Ecto neural progenitor cell (in vitro differentiated cells): Measurements from ENCODE around the gene TMEM161A.

Source experiments
- DNase-seq: peaks from one replicate; pipeline ENCODE4 v3.0.0-alpha.2; 2018; ENCODE audit warnings: low spot score

The TMEM161A gene

DNA sequence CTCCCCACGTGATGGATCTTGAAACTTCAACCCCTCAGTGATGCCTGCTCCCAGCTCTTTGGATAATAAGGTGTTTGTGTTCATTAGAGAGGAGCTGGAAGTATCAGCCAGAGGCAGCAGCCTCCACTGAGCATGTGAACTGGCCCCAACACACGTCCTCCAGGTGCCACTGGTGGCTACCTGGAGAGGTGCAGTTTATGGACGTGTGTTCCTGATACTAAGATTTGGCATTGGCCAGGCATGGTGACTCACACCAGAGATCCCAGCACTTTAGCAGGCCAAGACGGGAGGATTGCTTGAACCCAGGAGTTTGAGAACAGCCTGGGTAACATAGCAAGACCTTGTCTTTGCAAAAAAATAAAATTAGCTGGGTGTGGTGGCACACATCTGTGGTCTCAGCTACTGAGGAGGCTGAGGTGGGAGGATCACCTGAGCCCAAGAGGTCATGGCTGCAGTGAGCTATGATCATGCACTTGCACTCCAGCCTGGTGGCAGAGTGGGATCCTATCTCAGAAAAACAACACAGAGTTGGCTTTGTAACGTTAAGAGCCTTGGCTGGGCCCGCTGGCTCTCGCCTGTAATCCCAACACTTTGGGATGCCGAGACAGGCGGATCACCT is 40.1 kb downstream of the TMEM161A start:
- no peak for DNase-seq

DNA sequence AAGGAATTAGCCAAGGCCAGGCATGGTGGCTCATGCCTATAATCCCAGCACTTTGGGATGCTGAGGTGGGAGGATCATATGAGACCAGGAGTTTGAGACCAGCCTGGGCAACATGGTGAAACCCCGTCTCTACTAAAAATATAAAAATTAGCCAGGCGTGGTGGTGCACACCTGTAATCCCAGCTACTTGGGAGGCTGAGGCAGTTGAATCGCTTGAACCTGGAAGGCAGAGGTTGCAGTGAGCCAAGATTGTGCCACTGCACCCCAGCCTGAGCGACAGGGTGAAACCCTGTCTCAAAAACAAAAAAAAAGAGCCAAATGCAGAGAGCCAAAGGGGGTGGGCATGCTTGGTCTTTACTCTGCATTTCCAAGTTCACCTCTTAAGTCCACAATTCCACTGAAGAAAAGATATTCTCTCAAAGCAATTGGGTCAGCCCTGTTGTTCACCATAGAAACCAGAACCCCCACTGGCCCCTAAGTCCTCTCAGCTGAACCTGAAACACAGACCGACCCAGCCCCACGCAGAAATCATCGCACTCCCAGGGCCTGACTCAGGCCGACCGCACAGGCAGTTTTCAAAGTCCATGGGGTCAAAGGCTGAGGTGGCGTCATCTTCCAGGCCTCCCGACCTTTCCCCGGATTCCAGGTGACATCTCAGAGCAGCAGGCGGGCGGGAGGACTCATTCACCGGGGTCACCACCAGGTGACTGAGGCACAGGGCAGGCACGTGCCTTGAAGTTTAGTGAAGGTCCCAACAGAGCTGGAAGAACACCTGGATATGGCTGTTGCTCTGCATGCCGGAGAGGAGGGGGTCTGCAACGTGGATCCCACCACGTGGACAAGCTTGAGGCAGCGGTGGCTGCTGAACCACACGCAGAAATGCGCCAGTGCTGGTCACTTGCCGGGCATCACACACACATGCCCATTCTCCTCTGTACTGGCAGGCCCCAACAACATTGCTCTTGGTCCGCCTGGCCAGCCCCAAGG is 41.3 kb downstream of the TMEM161A start:
- no peak for DNase-seq

DNA sequence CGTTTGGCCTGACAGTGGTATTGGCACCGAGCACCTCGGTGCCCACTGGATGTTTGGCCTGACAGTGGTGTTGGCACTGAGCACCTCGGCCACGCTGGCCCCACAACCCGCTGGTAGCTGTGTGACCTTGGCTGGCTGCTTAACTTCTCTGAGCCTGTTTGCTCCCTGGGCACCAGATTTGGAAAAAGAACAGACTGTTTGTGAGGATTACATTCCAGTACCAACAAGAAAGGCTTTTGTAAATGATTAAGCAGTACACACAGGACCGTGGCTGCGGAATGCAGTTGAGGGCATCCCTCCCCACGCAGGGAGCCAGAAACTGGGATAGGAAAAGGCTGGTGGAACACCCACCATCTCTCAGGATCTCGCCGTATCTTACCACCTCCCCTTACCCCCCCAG is 42.6 kb downstream of the TMEM161A start:
- no peak for DNase-seq

DNA sequence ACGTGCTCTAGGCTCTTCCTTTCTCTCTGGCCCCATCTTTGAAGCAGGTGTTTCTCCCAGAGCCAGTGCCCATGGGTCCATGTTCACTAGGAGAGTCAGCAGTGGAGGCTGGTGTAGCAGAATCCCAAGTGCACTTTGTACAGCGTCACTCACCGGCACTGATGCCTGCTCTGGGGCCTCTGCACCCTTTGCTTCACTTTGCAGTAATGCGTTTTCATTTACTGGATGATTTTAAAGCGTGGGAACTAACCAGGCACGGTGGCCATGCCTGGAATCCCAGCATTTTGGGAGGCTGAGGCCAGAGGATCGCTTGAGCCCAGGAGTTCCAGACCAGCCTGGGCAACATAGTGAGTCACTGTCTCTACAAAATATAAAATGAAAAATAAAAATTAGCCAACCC is 43.8 kb downstream of the TMEM161A start:
- no peak for DNase-seq

DNA sequence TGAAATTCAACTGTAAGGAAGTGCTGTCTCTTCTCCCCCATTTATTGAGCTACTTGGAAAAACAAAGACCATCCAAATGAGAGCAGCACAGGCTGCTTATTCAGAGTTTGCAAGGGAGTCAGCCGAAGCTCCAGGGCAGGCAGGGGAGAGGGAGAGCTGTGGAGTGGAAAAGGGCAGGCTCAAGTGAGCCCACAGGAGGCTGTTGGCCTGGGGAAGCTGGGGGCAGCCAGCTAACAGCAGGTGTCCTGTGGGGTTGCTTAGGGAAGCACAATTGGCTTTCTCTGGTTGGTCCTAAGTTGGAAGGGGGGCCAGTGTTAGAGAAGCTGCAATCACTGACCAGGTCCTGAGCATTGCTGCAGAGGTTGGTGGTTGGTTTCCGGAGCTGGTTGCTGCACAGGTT is 50.6 kb downstream of the TMEM161A start:
- no peak for DNase-seq

DNA sequence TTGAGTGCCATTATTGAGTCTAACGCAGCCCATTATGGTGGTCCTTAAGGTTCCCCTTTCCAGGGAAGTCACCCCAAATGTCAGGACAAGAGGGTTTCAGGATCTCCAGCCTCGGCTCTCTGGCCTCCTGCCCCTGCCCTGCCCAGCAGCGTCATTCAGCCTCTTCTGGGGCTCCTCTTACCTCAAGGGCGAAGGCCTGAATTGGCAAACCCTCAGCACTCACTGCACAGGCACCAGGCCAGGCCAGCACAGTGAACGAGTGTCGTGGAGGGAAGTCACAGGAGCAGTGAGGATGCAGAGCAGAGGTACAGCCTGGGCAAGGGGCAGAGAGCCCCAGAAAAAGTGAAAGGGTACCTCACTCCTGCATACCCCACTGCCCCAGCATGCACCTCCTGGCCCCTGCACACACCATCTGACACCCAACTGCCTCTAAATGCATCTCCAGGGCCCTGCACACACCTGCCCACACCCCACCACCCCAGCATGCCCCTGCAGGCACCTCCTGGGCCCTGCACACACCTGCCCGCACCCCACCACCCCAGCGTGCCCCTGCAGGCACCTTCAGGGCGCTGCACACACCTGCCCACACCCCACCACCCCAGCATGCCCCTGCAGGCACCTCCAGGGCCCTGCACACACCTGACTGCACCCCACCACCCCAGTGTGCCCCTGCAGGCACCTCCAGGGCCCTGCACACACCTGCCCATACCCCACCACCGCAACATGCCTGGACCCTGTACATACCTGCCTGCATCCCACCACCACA is 54.7 kb downstream of the TMEM161A start:
- no peak for DNase-seq

DNA sequence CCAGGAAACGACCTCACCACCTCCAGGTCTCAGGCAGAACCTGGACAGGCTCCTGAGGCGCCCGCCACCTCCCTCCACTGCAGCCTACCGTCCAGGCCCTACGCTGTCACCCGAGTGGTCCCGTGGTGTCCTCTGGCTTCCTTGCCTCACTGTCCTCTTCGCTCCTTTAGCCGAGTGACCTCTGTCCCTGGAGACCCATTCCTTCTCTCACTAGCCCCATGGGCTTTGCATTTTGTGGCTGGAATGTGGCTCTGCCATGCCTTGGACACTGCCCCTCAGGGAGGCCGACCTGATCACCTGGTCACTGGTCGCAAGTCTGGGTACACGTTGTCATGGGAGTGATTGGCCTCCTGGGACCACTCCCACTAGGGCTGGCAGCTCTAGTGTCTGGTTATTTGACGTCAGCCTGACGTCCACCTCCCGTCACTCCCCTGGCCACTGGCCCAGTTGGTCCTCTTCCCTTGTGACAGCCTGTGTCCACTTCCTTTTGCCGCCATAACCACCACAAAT is 56.6 kb downstream of the TMEM161A start:
- DNase-seq, result no peak

DNA sequence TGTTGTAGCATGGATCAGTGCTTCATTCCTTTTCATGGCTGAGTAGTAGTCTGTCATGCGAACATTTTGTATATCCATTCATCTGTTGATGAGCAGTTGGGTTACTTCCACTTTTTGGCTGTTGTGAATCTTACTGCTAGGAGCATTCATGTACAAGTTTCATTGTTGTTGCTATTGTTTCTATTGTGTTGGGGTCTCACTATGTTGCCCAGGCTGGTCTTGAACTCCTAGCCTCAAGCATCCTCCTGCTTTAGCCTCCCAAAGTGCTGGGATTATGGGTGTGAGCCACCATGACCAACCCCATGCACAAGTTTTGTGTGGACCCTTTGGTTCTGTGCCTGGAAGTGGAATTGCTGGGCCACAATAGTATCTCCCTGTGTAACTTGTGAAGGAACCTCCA is 58.7 kb downstream of the TMEM161A start:
- no peak for DNase-seq

DNA sequence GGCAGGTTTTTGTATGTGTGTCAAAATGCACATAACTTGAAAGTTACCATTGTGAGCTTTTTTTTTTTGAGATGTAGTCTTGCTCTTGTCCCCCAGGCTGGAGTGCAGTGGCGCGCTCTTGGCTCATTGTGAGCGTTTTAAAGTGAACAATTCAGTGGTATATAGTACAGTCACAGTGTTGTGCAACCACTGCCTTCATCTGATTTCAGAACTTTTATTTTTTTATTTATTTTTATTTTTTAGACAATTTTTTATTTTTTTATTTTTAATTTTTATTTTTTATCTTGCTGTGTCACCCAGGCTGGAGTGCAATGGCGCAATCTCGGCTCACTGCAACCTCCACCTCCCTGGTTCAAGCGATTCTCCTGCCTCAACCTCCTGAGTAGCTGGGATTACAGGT is 59.5 kb downstream of the TMEM161A start:
- DNase-seq, result no peak

DNA sequence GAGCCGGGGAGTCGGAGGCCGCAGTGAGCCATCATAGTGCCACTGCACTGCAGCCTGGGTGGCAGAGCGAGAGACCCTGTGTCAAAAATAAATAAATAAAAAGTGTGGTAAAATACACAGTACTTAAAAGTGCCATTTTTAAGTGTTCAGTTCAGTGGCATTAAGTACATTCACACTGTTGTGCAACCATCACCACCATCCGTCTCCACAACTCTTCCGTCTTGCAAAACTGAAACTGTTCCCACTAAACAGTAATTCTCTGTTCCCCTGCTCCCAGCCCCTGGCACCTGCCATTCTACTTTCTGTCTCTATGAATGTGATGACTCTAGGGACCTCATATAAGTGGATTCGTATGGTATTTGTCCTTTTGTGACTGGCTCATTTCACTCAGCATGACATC is 61.2 kb downstream of the TMEM161A start:
- no peak for DNase-seq

DNA sequence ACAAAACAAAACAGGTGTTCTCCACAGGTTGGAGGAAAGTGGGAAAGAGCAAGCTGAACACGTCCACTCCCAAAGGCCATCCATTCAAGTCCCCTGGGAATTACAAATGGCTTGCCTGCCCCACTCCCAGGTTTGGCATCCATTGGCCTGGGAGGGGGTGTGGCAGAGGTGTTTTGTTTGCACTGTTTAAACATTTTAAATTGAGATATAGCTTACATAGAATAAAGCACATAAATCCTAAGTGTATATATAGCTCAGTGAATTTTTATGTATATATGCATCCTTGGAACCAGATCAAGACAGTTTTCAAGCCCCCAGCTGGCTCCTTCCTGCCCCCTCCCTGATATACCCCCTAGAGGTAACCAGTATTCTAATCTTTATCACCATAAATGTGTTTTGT is 61.8 kb downstream of the TMEM161A start:
- no peak for DNase-seq

DNA sequence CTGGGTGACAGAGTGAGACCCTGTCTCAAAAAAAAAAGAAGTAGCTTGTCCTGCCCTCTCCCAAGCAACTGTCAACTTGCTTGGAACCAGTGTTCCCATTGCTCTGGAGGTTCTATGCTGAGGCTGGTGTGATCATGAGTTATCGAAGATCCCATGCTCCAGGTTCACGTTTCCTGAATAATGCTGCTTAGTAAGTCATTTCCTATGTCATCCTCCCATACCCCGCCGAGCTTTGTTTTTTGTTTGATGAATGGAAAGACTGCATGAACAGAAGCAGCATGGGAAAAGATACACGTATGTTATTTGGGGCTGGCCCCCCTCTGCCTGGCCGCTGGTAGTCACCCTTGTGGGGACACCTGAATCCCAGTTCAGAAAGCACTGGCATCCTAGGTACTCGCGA is 63.2 kb downstream of the TMEM161A start:
- no peak for DNase-seq

DNA sequence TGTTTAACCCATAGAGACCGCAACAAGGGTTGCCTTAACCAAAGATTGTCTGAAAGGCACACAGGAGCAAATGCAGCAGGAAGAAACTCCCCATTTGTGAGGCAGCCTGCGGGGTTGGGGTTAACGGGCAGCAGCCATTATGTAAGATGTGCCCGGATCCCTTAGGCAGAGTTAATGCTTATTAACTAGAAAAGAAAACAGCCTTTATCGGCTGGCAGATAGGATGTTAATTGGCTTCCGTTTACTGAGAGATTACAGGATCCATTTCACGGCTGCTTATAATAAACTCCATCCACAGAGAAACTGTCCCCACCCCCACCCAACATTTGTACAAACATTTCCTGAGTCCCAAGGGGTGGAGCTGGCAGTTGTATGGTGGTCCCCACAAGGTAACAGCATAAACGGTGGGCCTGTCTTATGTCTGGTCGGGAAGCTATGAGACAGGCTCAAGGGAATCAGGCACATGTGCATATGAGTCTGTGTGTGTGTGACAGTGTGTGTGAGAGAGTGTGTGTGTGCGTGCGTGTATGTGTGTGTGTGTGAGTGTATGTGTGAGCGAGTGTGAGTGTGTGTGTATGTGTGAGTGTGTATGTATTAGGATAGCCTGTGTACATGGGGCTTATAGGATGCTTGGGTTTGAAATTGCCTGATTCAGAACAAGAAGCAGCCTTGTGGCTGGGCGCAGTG is 63.9 kb downstream of the TMEM161A start:
- DNase-seq, result no peak

DNA sequence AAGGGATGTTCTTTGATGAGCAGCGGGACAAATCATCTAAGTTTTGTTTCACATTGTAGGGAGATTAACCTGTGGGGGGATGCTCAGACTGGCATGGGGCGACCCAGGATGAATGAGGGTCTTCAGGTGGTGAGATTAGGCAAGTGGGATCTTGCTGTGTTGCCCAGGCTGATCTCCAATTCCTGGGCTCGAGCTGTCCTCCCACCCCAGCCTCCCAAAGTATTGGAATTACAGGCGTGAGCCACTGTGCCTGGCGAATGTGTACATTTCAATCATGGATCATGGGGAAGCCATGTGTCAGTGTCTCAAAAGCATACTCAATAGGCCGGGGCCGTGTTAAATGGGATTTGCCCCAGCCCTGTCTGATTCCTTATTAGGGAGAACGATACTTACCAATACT is 66.4 kb downstream of the TMEM161A start:
- DNase-seq, result no peak
